GM12878 (cell line): ENCODE data around the gene ZCCHC24. TPM values are rescaled to one million over a fixed set of nuclear protein-coding genes. Genes with fewer than 3 reads are reported as not detected.

ENCODE experiments used
- ATAC-seq: fragments of 200-7000 bp; cut with Tn5 transposase; 3 replicates; pipeline ENCODE4 v1.9.1; 2020; ENCODE audit warnings: mild to moderate bottlenecking, moderate library complexity
- BruUV-seq: library from RNA; stranded (reverse); fragments of 400-500 nt; replicated peaks from 2 replicates; lab custom pipeline; 2021; lab: Mats Ljungman, UMichigan
- CTCF ChIA-PET: fragments of 300-600 bp; sonication (Branson Sonifier 250); formaldehyde crosslinking; extraction: SDS; loops from one replicate; lab custom pipeline; 2021; ENCODE audit warnings: inconsistent platforms; lab: Yijun Ruan, JAX
- POLR2A ChIA-PET: fragments of 350-600 bp; formaldehyde crosslinking; extraction: SDS; loops from one replicate; lab custom pipeline; 2021; ENCODE audit warnings: inconsistent platforms; lab: Charles Lee
- RAD21 ChIA-PET: fragments of 300-600 bp; sonication (Branson Sonifier 250); formaldehyde crosslinking; loops from one replicate; lab custom pipeline; 2023; ENCODE audit warnings: antibody characterized with exemption; ENCODE audit not compliant: unreplicated experiment; lab: Charles Lee
- SMC1A ChIA-PET: fragments of 300-600 bp; sonication (Branson Sonifier 250); formaldehyde crosslinking; loops from one replicate; lab custom pipeline; 2023; ENCODE audit not compliant: unreplicated experiment, uncharacterized antibody; lab: Charles Lee
- DNase-seq: peaks from one replicate; pipeline ENCODE4 v3.0.0-alpha.2; 2011; ENCODE audit warnings: low read depth, low spot score
- FAIRE-seq: peaks from 3 replicates; lab custom pipeline; 2011; peaks lifted over from hg19 to GRCh38; lab: Jason Lieb, UNC
- H2AFZ ChIP-seq: 2 replicates; pipeline ENCODE4 v1.6.0; 2011; ENCODE audit warnings: low read depth, low read length, control low read depth; ENCODE audit not compliant: control insufficient read depth
- H3K27ac ChIP-seq: 2 replicates; pipeline ENCODE4 v1.5.1; 2011; ENCODE audit warnings: control low read depth; ENCODE audit not compliant: control insufficient read depth, insufficient read depth
- H3K27me3 ChIP-seq, 2 experiments: replicated peaks in 1 of 2; 2 replicates each; pipeline versions ENCODE4 v1.6.0 to v1.6.1; 2011; ENCODE audit warnings: low read length in 1 of 2; ENCODE audit not compliant: control insufficient read depth in 2 of 2, insufficient read depth in 2 of 2
- H3K36me3 ChIP-seq, 2 experiments: 2 replicates each; pipeline ENCODE4 v1.5.1; 2011; ENCODE audit warnings: low read length in 1 of 2; ENCODE audit not compliant: control insufficient read depth in 2 of 2, insufficient read depth in 2 of 2
- H3K4me1 ChIP-seq: 2 replicates; pipeline ENCODE4 v1.6.1; 2011; ENCODE audit warnings: mild to moderate bottlenecking, low read length, moderate library complexity, mixed read lengths; ENCODE audit not compliant: control insufficient read depth, insufficient read depth
- H3K4me2 ChIP-seq: 2 replicates; pipeline ENCODE4 v1.6.0; 2011; ENCODE audit warnings: control low read depth; ENCODE audit not compliant: control insufficient read depth, insufficient read depth
- H3K4me3 ChIP-seq: fragments of 200-600 bp; sonication (generic); 2 replicates; pipeline ENCODE4 v1.5.1; 2016
- H3K79me2 ChIP-seq: 2 replicates; pipeline ENCODE4 v1.6.0; 2011; ENCODE audit warnings: low read length; ENCODE audit not compliant: control insufficient read depth, insufficient read depth
- H3K9ac ChIP-seq: 2 replicates; pipeline ENCODE4 v1.8.0; 2011; ENCODE audit warnings: low read length, control low read depth, mixed read lengths; ENCODE audit not compliant: control insufficient read depth, insufficient read depth
- H3K9me3 ChIP-seq: replicated peaks from 3 replicates; pipeline ENCODE4 v1.5.1; 2011; ENCODE audit warnings: mild to moderate bottlenecking, low read length; ENCODE audit not compliant: control insufficient read depth, insufficient read depth
- H4K20me1 ChIP-seq: 2 replicates; pipeline ENCODE4 v1.6.0; 2011; ENCODE audit not compliant: control insufficient read depth, insufficient read depth
- CHD2 ChIP-seq: IDR thresholded peaks from 2 replicates; pipeline ENCODE4 v1.6.1; 2011; ENCODE audit warnings: low read depth, low read length, improper control_type of control experiment, borderline replicate concordance
- CREM ChIP-seq: IDR thresholded peaks from 2 replicates; pipeline ENCODE4 v1.6.1; 2014; ENCODE audit warnings: antibody characterized with exemption, low read depth
- CTCF ChIP-seq, 3 experiments: IDR thresholded peaks in 2 of 3; conservative IDR thresholded peaks in 1 of 3; 2 replicates each; pipeline ENCODE4 v1.5.1; 2011; ENCODE audit warnings: low read depth in 3 of 3, low read length in 3 of 3, mild to moderate bottlenecking in 3 of 3, control low read depth in 2 of 3, moderate library complexity in 2 of 3, inconsistent platforms in 1 of 3, mixed read lengths in 1 of 3; ENCODE audit not compliant: control insufficient read depth in 2 of 3, insufficient read depth in 1 of 3; ENCODE audit errors: extremely low read depth in 1 of 3
- JUND ChIP-seq: IDR thresholded peaks from 2 replicates; pipeline ENCODE4 v1.6.1; 2012; ENCODE audit warnings: low read depth, mild to moderate bottlenecking, low read length, improper control_type of control experiment, moderate library complexity
- PAX8 ChIP-seq: fragments of 450-650 bp; IDR thresholded peaks from 2 replicates; pipeline ENCODE4 v1.6.1; 2017; ENCODE audit warnings: mild to moderate bottlenecking, moderate library complexity
- PML ChIP-seq: IDR thresholded peaks from 2 replicates; pipeline ENCODE4 v1.6.1; 2012; ENCODE audit warnings: low read length, inconsistent platforms
- POU2F2 ChIP-seq: IDR thresholded peaks from 3 replicates; pipeline ENCODE4 v1.6.1; 2011; ENCODE audit warnings: low read depth, mild to moderate bottlenecking, low read length, borderline replicate concordance
- RAD51 ChIP-seq: fragments of 450-650 bp; IDR thresholded peaks from 2 replicates; pipeline ENCODE4 v1.6.1; 2016; ENCODE audit warnings: moderate library complexity, mild to moderate bottlenecking, inconsistent platforms
- RELA ChIP-seq: fragments of 450-650 bp; IDR thresholded peaks from 2 replicates; pipeline ENCODE4 v1.8.0; 2014; ENCODE audit warnings: borderline replicate concordance; ENCODE audit not compliant: partially characterized antibody
- ZBTB11 ChIP-seq: fragments of 450-650 bp; formaldehyde crosslinking; IDR thresholded peaks from 2 replicates; pipeline ENCODE4 v1.5.0; 2022; ENCODE audit warnings: mild to moderate bottlenecking, missing genetic modification characterization
- ZBTB4 ChIP-seq: fragments of 450-650 bp; formaldehyde crosslinking; IDR thresholded peaks from 2 replicates; pipeline ENCODE4 v1.4.0; 2022; ENCODE audit warnings: mild to moderate bottlenecking, moderate library complexity
- ZNF207 ChIP-seq: fragments of 450-650 bp; IDR thresholded peaks from 2 replicates; pipeline ENCODE4 v1.6.1; 2014; ENCODE audit warnings: antibody characterized with exemption, mild to moderate bottlenecking, borderline replicate concordance
- ZNF24 ChIP-seq: fragments of 450-650 bp; IDR thresholded peaks from 2 replicates; pipeline ENCODE4 v1.6.1; 2017; ENCODE audit warnings: antibody characterized with exemption, mild to moderate bottlenecking
- WGBS: methylation state at CpG from one replicate; pipeline ENCODE4 v1.1.6; 2016; ENCODE audit warnings: low lambda C conversion rate; ENCODE audit not compliant: insufficient replicate concordance, insufficient coverage; ENCODE audit errors: missing lambda C conversion rate; 5-methylcytosine and 5-hydroxymethylcytosine counted together
- in situ Hi-C: fragments of 300-500 bp; cut with MboI; formaldehyde crosslinking; loops from 9 replicates; pipeline ENCODE4 v1.14.3; 2018; ENCODE audit warnings: mixed read lengths
- intact Hi-C: fragments of 100-400 bp; cut with micrococcal nuclease; formaldehyde crosslinking; loops from one replicate; pipeline ENCODE4 v1.14.2; 2022; ENCODE audit not compliant: unreplicated experiment
- polyA plus RNA-seq, 11 experiments: library from polyadenylated mRNA; depleted of rRNA in 4 of 11; unstranded in 6 of 11; stranded (reverse) in 5 of 11; fragments of >200 nt; fragmentation: Nextera tagmentation in 4 of 11; fragmentation: Illumina TruSeq in 1 of 11; extraction: Ambion mirVana in 4 of 11; extraction: Trizol in 1 of 11; gene quantifications; 1 replicate in 1 of 11; 2 replicates in 10 of 11; pipeline versions ENCODE4 v1.2.1 to v1.2.3, GENCODE V29; 2011 to 2016; ENCODE audit warnings: inconsistent platforms in 2 of 11, missing spikeins in 2 of 11, low read depth in 1 of 11
- total RNA-seq, 4 experiments: library from RNA; depleted of rRNA in 3 of 4; stranded (reverse); fragments of >200 nt in 3 of 4; fragmentation: Illumina TruSeq in 1 of 4; extraction: Trizol in 1 of 4; gene quantifications; 2 replicates each; pipeline versions ENCODE4 v1.2.1 to v1.2.3, GENCODE V29; 2013 to 2021

ZCCHC24 gene
- total and polyA plus RNA-seq, 10 of the 15 experiments (the other 5 are each of a cell fraction or from before 2014, with no cell fraction given), result 0.02 to 0.62 (median 0.04) TPM; not detected in 4

DNA sequence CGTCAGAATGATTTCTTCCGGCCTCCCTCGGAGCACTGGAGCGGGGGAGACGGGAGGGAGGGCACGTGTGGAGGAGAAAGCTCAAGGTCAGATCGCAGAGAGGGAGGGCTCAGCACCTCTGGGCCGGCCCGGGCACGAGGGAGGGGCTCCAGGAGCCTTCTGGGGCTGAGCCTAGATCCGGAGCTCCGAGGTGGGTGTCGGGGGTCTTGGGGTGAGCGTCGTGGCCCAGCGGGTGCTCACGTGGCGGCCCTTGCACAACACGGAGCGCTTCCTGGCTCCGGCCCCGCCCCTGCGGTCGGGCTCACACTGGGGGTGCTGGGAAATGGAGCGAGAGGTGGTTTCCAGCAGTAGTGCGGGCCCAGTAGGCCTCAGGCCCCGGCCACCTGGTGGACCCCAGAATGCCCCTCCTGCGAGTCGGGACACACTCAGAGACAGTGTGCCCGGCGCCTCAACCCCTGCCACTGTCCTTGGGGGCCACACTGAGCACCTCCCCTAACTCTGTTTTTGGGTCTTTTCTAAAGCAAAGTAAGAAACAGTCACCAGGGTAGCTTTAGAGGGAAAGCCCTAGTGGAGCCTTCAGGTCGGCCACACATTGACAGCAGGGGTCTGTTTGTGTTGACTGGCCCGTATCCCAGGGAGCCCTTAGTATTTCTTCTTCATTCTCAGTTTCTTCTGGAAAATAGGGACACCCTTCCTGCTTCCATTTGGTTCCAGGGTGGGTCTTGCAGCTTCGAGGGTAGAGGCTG is 97.4 kb downstream of the ZCCHC24 start:
- Histone ChIP-seq H3K36me3 (peaks cover 24 to 33% of the 10 kb centered on the region in 2 experiments), H3K79me2 (peaks cover 45% of the 10 kb centered on the region), H2AFZ (peak overlapping the region; percentile 52), H4K20me1 (no peaks in the 10 kb centered on the region; the same call in 1 of the 2 replicates), H3K4me1 (peaks cover 12% of the 10 kb centered on the region), H3K27me3 (no peaks in the 10 kb centered on the region), H3K9ac (peak overlapping the region; percentile 96), H3K9me3 (no peaks in the 10 kb centered on the region), H3K4me3 (peak overlapping the region; percentile 84), H3K4me2 (peak overlapping the region; percentile 95), H3K27ac (peak overlapping the region; percentile 92)
- ChIA-PET POLR2A (interaction anchor here (0.7 to 2.2 kb wide), 10 partner anchors 15 to 105 kb away, joined by 3 to 13 read pairs (median 5); no protein-coding TSS in a partner anchor), RAD21 (interaction anchor here (0.7 to 4.6 kb wide), 8 partner anchors 15 to 106 kb away, joined by 3 to 36 read pairs (median 5); no protein-coding TSS in a partner anchor), CTCF (interaction anchor here (0.6 to 5.4 kb wide), 12 partner anchors 11 to 103 kb away, joined by 3 to 27 read pairs (median 6); no protein-coding TSS in a partner anchor), SMC1A (interaction anchor here (0.7 to 3.2 kb wide), 13 partner anchors 11 to 103 kb away, joined by 3 to 10 read pairs (median 4); no protein-coding TSS in a partner anchor)
- BruUV-seq, result no TSS peak
- intact Hi-C loops (loop anchor here (1.0 to 2.0 kb wide), 3 partner anchors 32 to 105 kb away; no protein-coding TSS in a partner anchor), in situ Hi-C loops (no loop called here)
- ATAC-seq (peak; percentile 85), FAIRE-seq (peak; percentile 65), DNase-seq (no peak)
- 0% methylated on average over 33 of the region's 34 CpGs for WGBS
- TF ChIP-seq ZBTB4 (CRISPR knock-in tag) (no peak), PML (no peak; the same call in 1 of the 2 replicates), RAD51 (peak; percentile 70), POU2F2 (no peak; the same call in 2 of the 3 replicates), ZNF24 (peak; percentile 6; the same call in 1 of the 2 replicates), RELA (peak; percentile 82), JUND (no peak), CTCF (IDR thresholded peaks at IDR 0.05 in 2 of 3, conservative IDR thresholded peaks at IDR 0.05 in 1 of 3; ENCODE audit: control insufficient read depth in 2 of 3, extremely low read depth in 1 of 3, insufficient read depth in 1 of 3, low read depth in 3 of 3, low read length in 3 of 3) (no peak), CREM (no peak), PAX8 (no peak), ZBTB11 (no peak), CHD2 (peak; percentile 31; the same call in 1 of the 2 replicates), ZNF207 (0 out of 2 replicates have a peak, but pooled peaks have one; percentile 22)
